Measurements from ENCODE around the gene MTF2. TPM values are rescaled to one million over a fixed set of nuclear protein-coding genes. Genes with fewer than 3 reads are reported as not detected.
"Not testable (repeated sequence)": the region's sequence is repeated elsewhere in the genome, so short reads cannot be mapped to it uniquely, and the experiment has no call there.

MTF2 gene
- total RNA-seq, 1 donor from 2014 or later = 24.0 TPM

DNA sequence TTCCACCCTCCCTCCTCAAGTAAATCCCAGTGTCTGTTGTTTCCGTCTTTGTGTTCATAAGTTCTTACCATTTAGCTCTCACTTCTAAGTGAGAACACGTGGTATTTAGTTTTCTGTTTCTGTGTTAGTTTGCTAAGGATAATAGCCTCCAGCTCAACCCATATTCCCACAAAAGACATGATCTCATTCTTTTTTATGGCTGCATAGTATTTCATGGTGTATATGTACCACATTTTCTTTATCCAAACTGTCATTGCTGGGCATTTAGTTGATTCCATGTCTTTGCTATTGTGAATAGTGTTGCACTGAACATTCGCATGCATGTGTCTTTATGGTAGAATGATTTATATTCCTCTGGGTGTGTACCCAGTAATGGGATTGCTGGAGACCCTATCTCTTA, 95.6 kb downstream of the MTF2 start:
- H3K36me3 ChIP-seq (ENCODE audit: control insufficient read depth in 3 of 3, insufficient read depth in 3 of 3, low read length in 3 of 3); H3K27me3 ChIP-seq (ENCODE audit: control insufficient read depth in 3 of 3, insufficient read depth in 3 of 3, low read length in 3 of 3); H3K27ac ChIP-seq (ENCODE audit: low read depth, low read length); H3K4me3 ChIP-seq (ENCODE audit: low read length in 3 of 3); H3K9me3 ChIP-seq (ENCODE audit: control insufficient read depth in 3 of 3, low read length in 3 of 3); H3K9ac ChIP-seq (ENCODE audit: low read depth in 1 of 3, low read length in 3 of 3): not testable (repeated sequence)
- H3K4me1 ChIP-seq (ENCODE audit: control insufficient read depth in 3 of 3, insufficient read depth in 3 of 3, low read length in 3 of 3) = peaks cover 4 to 17% (median 15%) of the 10 kb centered on the region in 3 donors

GRCh38 chr1:93177991-93178390, 98.9 kb downstream of the MTF2 start:
- no peaks in the 10 kb centered on the region for H3K9me3 ChIP-seq (ENCODE audit: control insufficient read depth in 3 of 3, low read length in 3 of 3)
- H3K27ac ChIP-seq (ENCODE audit: low read depth, low read length) = peak overlapping the region; percentile 26
- peaks cover 8 to 25% (median 19%) of the 10 kb centered on the region in 3 donors for H3K4me1 ChIP-seq (ENCODE audit: control insufficient read depth in 3 of 3, insufficient read depth in 3 of 3, low read length in 3 of 3)
- H3K9ac ChIP-seq (ENCODE audit: low read depth in 1 of 3, low read length in 3 of 3) = peak overlapping the region; percentile 5 to 99 (median 47)
- peak overlapping the region in 2 of 3 donors; percentile 97 for H3K4me3 ChIP-seq (ENCODE audit: low read length in 3 of 3)
- H3K27me3 ChIP-seq (ENCODE audit: control insufficient read depth in 3 of 3, insufficient read depth in 3 of 3, low read length in 3 of 3) = no peaks in the 10 kb centered on the region
- peaks cover 0 to 4% (median 3%) of the 10 kb centered on the region in 3 donors for H3K36me3 ChIP-seq (ENCODE audit: control insufficient read depth in 3 of 3, insufficient read depth in 3 of 3, low read length in 3 of 3)

DNA sequence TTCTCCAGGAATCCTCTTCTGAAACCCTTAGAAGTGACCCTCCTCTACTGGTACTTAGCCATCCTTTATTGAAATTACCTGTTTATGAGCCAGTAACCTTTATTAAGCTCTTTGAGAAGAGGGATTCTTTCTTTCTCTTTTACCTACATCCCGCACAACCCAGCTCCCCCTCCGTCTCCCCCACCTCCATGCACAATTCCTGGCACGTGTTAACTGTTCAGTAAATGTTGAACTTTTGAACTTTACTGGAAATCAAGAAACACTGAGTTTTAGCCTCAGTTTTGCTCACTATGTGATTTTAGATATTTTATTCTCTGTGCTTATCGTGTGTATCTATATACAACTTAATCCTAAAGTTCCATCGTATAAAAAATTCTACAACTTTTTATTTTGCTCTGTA, 99.3 kb downstream of the MTF2 start:
- H3K4me3 ChIP-seq (ENCODE audit: low read length in 3 of 3) = peak overlapping the region; percentile 37 to 97 (median 97)

GRCh38 chr1:93179886-93180722, 101.0 kb downstream of the MTF2 start, which contains the start of gene TMED5:
TSS of gene TMED5 (minus strand) at chr1:93180413. CDS start at chr1:93180242, 171 bp downstream.
- peaks cover 8 to 25% (median 19%) of the 10 kb centered on the region in 3 donors for H3K4me1 ChIP-seq (ENCODE audit: control insufficient read depth in 3 of 3, insufficient read depth in 3 of 3, low read length in 3 of 3)
- H3K9ac ChIP-seq (ENCODE audit: low read depth in 1 of 3, low read length in 3 of 3) = peak within 1 kb of the TSS; percentile 98 to 100 (median 99)
- peaks cover 0 to 3% (median 2%) of the 10 kb centered on the region in 3 donors for H3K36me3 ChIP-seq (ENCODE audit: control insufficient read depth in 3 of 3, insufficient read depth in 3 of 3, low read length in 3 of 3)
- no peaks in the 10 kb centered on the region for H3K9me3 ChIP-seq (ENCODE audit: control insufficient read depth in 3 of 3, low read length in 3 of 3)
- H3K4me3 ChIP-seq (ENCODE audit: low read length in 3 of 3) = peak within 1 kb of the TSS; percentile 97 to 99 (median 97)
- H3K27ac ChIP-seq (ENCODE audit: low read depth, low read length) = peak within 1 kb of the TSS; percentile 99
- H3K27me3 ChIP-seq (ENCODE audit: control insufficient read depth in 3 of 3, insufficient read depth in 3 of 3, low read length in 3 of 3) = no peaks in the 10 kb centered on the region

More for the DNA sequence above, 99.3 kb downstream of the MTF2 start:
- no peaks in the 10 kb centered on the region for H3K27me3 ChIP-seq (ENCODE audit: control insufficient read depth in 3 of 3, insufficient read depth in 3 of 3, low read length in 3 of 3)
- H3K27ac ChIP-seq (ENCODE audit: low read depth, low read length) = peak overlapping the region; percentile 26
- H3K9ac ChIP-seq (ENCODE audit: low read depth in 1 of 3, low read length in 3 of 3) = peak overlapping the region; percentile 5 to 99 (median 47)
- no peaks in the 10 kb centered on the region for H3K9me3 ChIP-seq (ENCODE audit: control insufficient read depth in 3 of 3, low read length in 3 of 3)
- H3K4me1 ChIP-seq (ENCODE audit: control insufficient read depth in 3 of 3, insufficient read depth in 3 of 3, low read length in 3 of 3) = peaks cover 8 to 25% (median 19%) of the 10 kb centered on the region in 3 donors
- H3K36me3 ChIP-seq (ENCODE audit: control insufficient read depth in 3 of 3, insufficient read depth in 3 of 3, low read length in 3 of 3) = peaks cover 0 to 4% (median 3%) of the 10 kb centered on the region in 3 donors

DNA sequence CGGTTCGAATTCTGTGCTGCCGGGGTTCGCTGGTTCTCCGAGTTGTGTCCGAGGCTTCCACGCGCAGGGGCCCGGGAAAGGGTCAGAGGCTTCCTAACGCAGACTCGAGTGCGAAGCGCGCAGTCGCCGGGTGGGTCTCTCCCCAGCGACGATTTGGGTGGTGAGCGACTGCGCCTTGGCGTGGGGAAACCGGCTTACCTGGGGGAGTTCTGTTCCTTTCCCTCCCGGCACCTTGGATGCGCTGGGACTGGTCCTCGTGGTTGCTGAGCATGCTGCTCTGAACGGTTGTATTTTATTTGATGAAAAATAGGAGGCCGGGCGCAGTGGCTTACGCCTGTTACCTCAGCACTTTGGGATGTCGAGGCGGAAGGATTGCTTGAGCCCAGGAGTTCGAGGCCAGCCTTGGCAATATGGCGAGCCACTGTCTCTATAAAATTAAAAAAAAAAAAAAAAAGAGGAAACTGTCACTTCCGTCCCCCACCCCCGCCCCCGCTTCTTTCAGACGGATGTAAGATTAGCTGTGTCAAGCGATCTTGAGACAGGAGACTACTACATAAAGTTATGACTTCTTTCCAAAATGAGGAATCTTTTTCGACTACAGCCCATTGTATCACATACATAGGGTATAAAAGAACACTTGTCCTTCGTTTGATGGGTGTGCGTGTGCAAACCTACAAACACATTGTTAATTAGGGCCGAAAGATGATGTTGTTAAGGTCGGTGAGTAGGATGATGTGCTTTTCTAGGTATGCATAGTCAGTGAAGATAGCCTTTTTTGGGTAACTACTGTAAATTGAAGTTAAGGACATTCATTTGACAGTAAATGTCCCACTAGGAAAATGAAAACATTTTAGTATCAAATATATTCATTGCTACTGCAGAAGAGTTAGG, 101.9 kb downstream of the MTF2 start, which contains the start of gene CCDC18:
Gene CCDC18, plus strand, starts transcription at position 2 of the 891 bp plus-strand sequence. CDS start 2,638 bp downstream, outside the sequence.
- peak within 1 kb of the TSS; percentile 99 for H3K27ac ChIP-seq (ENCODE audit: low read depth, low read length)
- H3K9me3 ChIP-seq (ENCODE audit: control insufficient read depth in 3 of 3, low read length in 3 of 3) = no peaks in the 10 kb centered on the region
- peaks cover 0 to 3% (median 0%) of the 10 kb centered on the region in 3 donors for H3K36me3 ChIP-seq (ENCODE audit: control insufficient read depth in 3 of 3, insufficient read depth in 3 of 3, low read length in 3 of 3)
- H3K27me3 ChIP-seq (ENCODE audit: control insufficient read depth in 3 of 3, insufficient read depth in 3 of 3, low read length in 3 of 3) = no peaks in the 10 kb centered on the region
- peaks cover 8 to 25% (median 19%) of the 10 kb centered on the region in 3 donors for H3K4me1 ChIP-seq (ENCODE audit: control insufficient read depth in 3 of 3, insufficient read depth in 3 of 3, low read length in 3 of 3)
- H3K9ac ChIP-seq (ENCODE audit: low read depth in 1 of 3, low read length in 3 of 3) = peak within 1 kb of the TSS; percentile 98 to 100 (median 99)
- H3K4me3 ChIP-seq (ENCODE audit: low read length in 3 of 3) = peak within 1 kb of the TSS; percentile 97 to 99 (median 97)

GRCh38 chr1:93186667-93187066, 107.6 kb downstream of the MTF2 start:
- no peaks in the 10 kb centered on the region for H3K4me1 ChIP-seq (ENCODE audit: control insufficient read depth in 3 of 3, insufficient read depth in 3 of 3, low read length in 3 of 3)
- H3K9ac ChIP-seq (ENCODE audit: low read depth in 1 of 3, low read length in 3 of 3) = no peak overlapping the region
- H3K9me3 ChIP-seq (ENCODE audit: control insufficient read depth in 3 of 3, low read length in 3 of 3) = no peaks in the 10 kb centered on the region
- no peak overlapping the region for H3K27ac ChIP-seq (ENCODE audit: low read depth, low read length)
- no peaks in the 10 kb centered on the region for H3K27me3 ChIP-seq (ENCODE audit: control insufficient read depth in 3 of 3, insufficient read depth in 3 of 3, low read length in 3 of 3)
- H3K4me3 ChIP-seq (ENCODE audit: low read length in 3 of 3) = no peak overlapping the region
- H3K36me3 ChIP-seq (ENCODE audit: control insufficient read depth in 3 of 3, insufficient read depth in 3 of 3, low read length in 3 of 3) = no peaks in the 10 kb centered on the region

Other genes starting within 250 kb of the MTF2 start
- gene RPL5, start 247.2 kb upstream of the MTF2 start, total RNA-seq = 1,925 TPM
- gene DIPK1A, start 117.8 kb upstream of the MTF2 start, total RNA-seq = 5.7 TPM
- 16.7 TPM for gene TMED5, start 101.1 kb downstream of the MTF2 start, total RNA-seq
- gene CCDC18, start 101.4 kb downstream of the MTF2 start, total RNA-seq = 1.6 TPM